CD14-positive monocyte (primary cell): ENCODE measurements around the gene COL10A1. TPM values are rescaled to one million over a fixed set of nuclear protein-coding genes. Genes with fewer than 3 reads are reported as not detected.

Experiments
- DNase-seq, 3 donors: peaks; one replicate each; pipeline ENCODE4 v3.0.0-alpha.2; 2011 to 2022
- H2AFZ ChIP-seq: 2 replicates; pipeline ENCODE4 v1.6.0; 2012; ENCODE audit warnings: mild to moderate bottlenecking, low read depth, low read length, inconsistent platforms; ENCODE audit not compliant: insufficient read depth, poor library complexity, severe bottlenecking
- H3K27ac ChIP-seq, 2 donors: 1 replicate in 1 of 2; 2 replicates in 1 of 2; pipeline ENCODE4 v1.5.1; 2012 to 2013; ENCODE audit warnings: low read length in 2 of 2, control low read depth in 1 of 2, inconsistent platforms in 1 of 2, low read depth in 1 of 2, mild to moderate bottlenecking in 1 of 2
- H3K27me3 ChIP-seq, 2 donors: one replicate each; pipeline versions ENCODE4 v1.6.0 to v1.6.1; 2011 to 2013; ENCODE audit warnings: low read length in 2 of 2; ENCODE audit not compliant: control insufficient read depth in 2 of 2, insufficient read depth in 2 of 2
- H3K36me3 ChIP-seq, 2 donors: replicated peaks in 1 of 2; 1 replicate in 1 of 2; 2 replicates in 1 of 2; pipeline versions ENCODE4 v1.5.1 to v1.6.1; 2012 to 2013; ENCODE audit warnings: low read length in 2 of 2, control low read depth in 1 of 2, inconsistent platforms in 1 of 2, mild to moderate bottlenecking in 1 of 2; ENCODE audit not compliant: insufficient read depth in 2 of 2, control insufficient read depth in 1 of 2
- H3K4me1 ChIP-seq, 2 donors: 1 replicate in 1 of 2; 2 replicates in 1 of 2; pipeline versions ENCODE4 v1.5.1 to v1.6.1; 2012 to 2013; ENCODE audit warnings: low read length in 2 of 2, control low read depth in 1 of 2, inconsistent platforms in 1 of 2, mild to moderate bottlenecking in 1 of 2, moderate library complexity in 1 of 2; ENCODE audit not compliant: insufficient read depth in 2 of 2, control insufficient read depth in 1 of 2
- H3K4me2 ChIP-seq: replicated peaks from 2 replicates; pipeline ENCODE3; 2012; ENCODE audit warnings: low read length, moderate library complexity, mild to moderate bottlenecking; ENCODE audit not compliant: poor library complexity, severe bottlenecking; ENCODE audit errors: extremely low read depth
- H3K4me3 ChIP-seq, 3 experiments: fragments of 200-600 bp in 1 of 3; sonication (generic) in 1 of 3; replicated peaks in 1 of 3; 1 replicate in 2 of 3; 2 replicates in 1 of 3; pipeline ENCODE4 v1.5.1; 2011 to 2013; ENCODE audit warnings: low read length in 3 of 3, mild to moderate bottlenecking in 3 of 3, control low read depth in 2 of 3, low read depth in 2 of 3, inconsistent platforms in 1 of 3, moderate library complexity in 1 of 3
- H3K79me2 ChIP-seq: 2 replicates; pipeline ENCODE4 v1.6.0; 2012; ENCODE audit warnings: mild to moderate bottlenecking, control low read depth, inconsistent platforms, low read length, moderate library complexity; ENCODE audit not compliant: insufficient read depth
- H3K9ac ChIP-seq: 2 replicates; pipeline ENCODE4 v1.6.0; 2017; ENCODE audit warnings: low read length, mild to moderate bottlenecking; ENCODE audit not compliant: insufficient read depth, poor library complexity, severe bottlenecking
- H3K9me3 ChIP-seq, 2 donors: replicated peaks in 1 of 2; 1 replicate in 1 of 2; 2 replicates in 1 of 2; pipeline versions ENCODE4 v1.5.1 to v1.6.1; 2012 to 2013; ENCODE audit warnings: low read length in 2 of 2, control low read depth in 1 of 2; ENCODE audit not compliant: control insufficient read depth in 1 of 2, insufficient read depth in 1 of 2
- H4K20me1 ChIP-seq: 2 replicates; pipeline ENCODE4 v1.6.0; 2012; ENCODE audit warnings: mild to moderate bottlenecking, low read length, control low read depth, moderate library complexity; ENCODE audit not compliant: insufficient read depth
- H3K27ac Mint-ChIP-seq, 7 donors: one replicate each; pipeline ENCODE4 v1.8.0; 2020; ENCODE audit warnings: mild to moderate bottlenecking in 7 of 7, mixed read lengths in 7 of 7, moderate library complexity in 6 of 7, inconsistent platforms in 2 of 7
- H3K27me3 Mint-ChIP-seq, 3 donors: one replicate each; pipeline ENCODE4 v1.8.0; 2021 to 2022; ENCODE audit warnings: low read depth in 3 of 3, mild to moderate bottlenecking in 3 of 3, mixed read lengths in 3 of 3, moderate library complexity in 3 of 3, inconsistent platforms in 1 of 3
- H3K36me3 Mint-ChIP-seq, 2 donors: one replicate each; pipeline ENCODE4 v1.8.0; 2020; ENCODE audit warnings: mixed read lengths in 2 of 2, inconsistent platforms in 1 of 2, mild to moderate bottlenecking in 1 of 2
- H3K4me1 Mint-ChIP-seq: one replicate; pipeline ENCODE4 v1.8.0; 2020; ENCODE audit warnings: mild to moderate bottlenecking, mixed read lengths
- H3K4me3 Mint-ChIP-seq, 2 donors: one replicate each; pipeline ENCODE4 v1.8.0; 2020; ENCODE audit warnings: mild to moderate bottlenecking in 2 of 2, mixed read lengths in 2 of 2, moderate library complexity in 1 of 2
- H3K9me3 Mint-ChIP-seq, 7 donors: one replicate each; pipeline ENCODE4 v1.8.0; 2020 to 2022; ENCODE audit warnings: mixed read lengths in 7 of 7, mild to moderate bottlenecking in 6 of 7, moderate library complexity in 6 of 7, inconsistent platforms in 2 of 7
- WGBS: methylation state at CpG from one replicate; pipeline ENCODE4 v1.1.5; 2013; ENCODE audit warnings: missing lambda C conversion rate; ENCODE audit not compliant: insufficient coverage; 5-methylcytosine and 5-hydroxymethylcytosine counted together
- intact Hi-C, 2 donors: fragments of 100-400 bp; cut with micrococcal nuclease; formaldehyde crosslinking; loops; one replicate each; pipeline versions ENCODE4 v1.15.0 to v1.15.1; 2023
- polyA plus RNA-seq, 3 donors: library from polyadenylated mRNA; depleted of rRNA in 1 of 3; unstranded in 2 of 3; stranded (reverse) in 1 of 3; fragments of 300-500 nt in 2 of 3; fragments of >200 nt in 1 of 3; fragmentation: Illumina TruSeq in 2 of 3; gene quantifications; 1 replicate in 2 of 3; 2 replicates in 1 of 3; pipeline ENCODE4 v1.2.3, GENCODE V29; 2012 to 2021
- TF ChIP-seq, protein P1 (sequence below): fragments of 200-600 bp; IDR thresholded peaks from one replicate; pipeline ENCODE4 v1.8.0; 2022; ENCODE audit warnings: antibody characterized with exemption, mild to moderate bottlenecking

Gene COL10A1
- polyA plus RNA-seq, 3 donors, result not detected

DNA sequence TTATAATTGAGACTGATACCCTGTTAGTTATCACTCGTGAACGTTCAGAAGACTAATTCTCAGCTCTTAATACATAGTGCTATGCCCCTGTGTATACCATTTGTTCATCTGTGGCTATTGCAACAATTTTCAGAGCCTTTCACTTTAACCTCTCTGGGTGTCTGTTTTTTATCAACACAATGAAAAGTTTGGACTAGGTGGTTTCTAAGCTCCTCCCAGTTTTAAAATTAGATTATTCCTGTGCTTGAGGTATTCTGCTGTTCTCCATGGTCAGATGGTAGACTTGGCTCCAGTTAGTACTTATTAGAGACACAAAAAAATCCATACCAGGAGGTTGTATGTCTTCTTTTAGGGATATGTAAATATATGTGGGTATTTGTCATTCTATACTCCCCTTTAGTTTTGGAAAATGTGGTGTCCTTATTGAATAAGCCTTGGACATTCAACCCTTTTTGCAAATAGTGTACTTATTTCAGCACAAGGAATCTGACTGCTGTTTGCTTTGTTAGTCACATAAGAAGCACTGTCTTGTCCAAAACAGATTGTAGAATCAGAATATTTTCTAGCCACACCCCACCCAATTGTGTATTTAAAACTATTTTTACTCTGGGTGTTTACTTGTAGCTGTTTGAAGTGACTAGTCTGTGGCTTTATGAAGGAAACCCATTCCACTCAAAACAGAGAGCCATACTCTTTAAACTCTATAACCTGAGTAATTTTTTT is 2.0 kb upstream of the COL10A1 start:
- Mint-ChIP-seq H3K27ac (no peak overlapping the region), H3K9me3 (peaks cover 0 to 4% (median 0%) of the 10 kb centered on the region in 7 donors), H3K4me3 (no peak overlapping the region), H3K27me3 (peaks cover 0 to 1% (median 0%) of the 10 kb centered on the region in 3 donors), H3K4me1 (no peaks in the 10 kb centered on the region), H3K36me3 (peaks cover 0 to 11% of the 10 kb centered on the region in 2 donors)
- WGBS, result no CpG with 5 or more reads among the region's 2 CpGs
- H3K9me3 ChIP-seq, result no peaks in the 10 kb centered on the region
- TF ChIP-seq, protein P1, sequence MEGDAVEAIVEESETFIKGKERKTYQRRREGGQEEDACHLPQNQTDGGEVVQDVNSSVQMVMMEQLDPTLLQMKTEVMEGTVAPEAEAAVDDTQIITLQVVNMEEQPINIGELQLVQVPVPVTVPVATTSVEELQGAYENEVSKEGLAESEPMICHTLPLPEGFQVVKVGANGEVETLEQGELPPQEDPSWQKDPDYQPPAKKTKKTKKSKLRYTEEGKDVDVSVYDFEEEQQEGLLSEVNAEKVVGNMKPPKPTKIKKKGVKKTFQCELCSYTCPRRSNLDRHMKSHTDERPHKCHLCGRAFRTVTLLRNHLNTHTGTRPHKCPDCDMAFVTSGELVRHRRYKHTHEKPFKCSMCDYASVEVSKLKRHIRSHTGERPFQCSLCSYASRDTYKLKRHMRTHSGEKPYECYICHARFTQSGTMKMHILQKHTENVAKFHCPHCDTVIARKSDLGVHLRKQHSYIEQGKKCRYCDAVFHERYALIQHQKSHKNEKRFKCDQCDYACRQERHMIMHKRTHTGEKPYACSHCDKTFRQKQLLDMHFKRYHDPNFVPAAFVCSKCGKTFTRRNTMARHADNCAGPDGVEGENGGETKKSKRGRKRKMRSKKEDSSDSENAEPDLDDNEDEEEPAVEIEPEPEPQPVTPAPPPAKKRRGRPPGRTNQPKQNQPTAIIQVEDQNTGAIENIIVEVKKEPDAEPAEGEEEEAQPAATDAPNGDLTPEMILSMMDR, result no peak
- no peaks in the 10 kb centered on the region for H3K79me2 ChIP-seq
- intact Hi-C loops, result no loop called here
- no peak for DNase-seq
- no peak overlapping the region for H3K4me3 ChIP-seq
- no peak overlapping the region for H3K27ac ChIP-seq
- H3K27me3 ChIP-seq, result no peaks in the 10 kb centered on the region
- no peak overlapping the region for H3K9ac ChIP-seq
- H2AFZ ChIP-seq, result no peak overlapping the region
- H3K4me1 ChIP-seq, result no peaks in the 10 kb centered on the region
- no peaks in the 10 kb centered on the region for H3K36me3 ChIP-seq
- H3K4me2 ChIP-seq, result no peak overlapping the region
- no peaks in the 10 kb centered on the region for H4K20me1 ChIP-seq

DNA sequence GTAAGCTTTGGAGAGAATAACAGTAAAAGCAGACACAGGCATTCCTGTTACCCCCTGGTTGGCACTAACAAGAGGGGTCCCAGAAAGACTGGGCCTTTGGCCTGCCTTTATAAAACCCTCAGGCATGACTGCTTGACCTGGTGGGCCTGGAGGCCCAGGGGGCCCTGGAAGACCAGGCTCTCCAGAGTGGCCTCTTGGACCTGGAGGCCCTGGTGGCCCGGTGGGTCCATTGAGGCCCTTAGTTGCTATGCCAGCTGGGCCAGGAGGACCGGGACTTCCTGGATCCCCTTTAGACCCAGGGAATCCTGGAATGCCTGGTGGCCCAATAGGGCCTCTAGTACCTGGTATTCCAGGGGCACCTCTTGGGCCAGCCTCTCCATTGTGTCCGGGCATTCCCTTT is 5.5 kb downstream of the COL10A1 start:
- Histone ChIP-seq H3K9ac (no peak overlapping the region), H3K4me3 (no peak overlapping the region), H3K4me1 (no peaks in the 10 kb centered on the region), H3K4me2 (no peak overlapping the region), H3K27me3 (no peaks in the 10 kb centered on the region), H4K20me1 (no peaks in the 10 kb centered on the region), H3K79me2 (no peaks in the 10 kb centered on the region), H3K36me3 (peaks cover 0 to 36% of the 10 kb centered on the region in 2 donors), H3K27ac (no peak overlapping the region), H3K9me3 (no peaks in the 10 kb centered on the region), H2AFZ (no peak overlapping the region)
- no peaks in the 10 kb centered on the region for H3K27me3 Mint-ChIP-seq
- 95% methylated on average over 3 of the region's 3 CpGs for WGBS
- no peaks in the 10 kb centered on the region for H3K9me3 Mint-ChIP-seq
- H3K36me3 Mint-ChIP-seq, result peaks cover 15 to 27% of the 10 kb centered on the region in 2 donors
- no peaks in the 10 kb centered on the region for H3K4me1 Mint-ChIP-seq
- intact Hi-C loops, result no loop called here
- no peak overlapping the region for H3K4me3 Mint-ChIP-seq
- no peak overlapping the region for H3K27ac Mint-ChIP-seq
- TF ChIP-seq, protein P1, result no peak
- no peak for DNase-seq
